MM.1S (cell line): ENCODE measurements around the gene SYNDIG1.

ENCODE experiments used
- DNase-seq: peaks from one replicate; pipeline ENCODE4 v3.0.0-alpha.2; 2015
- H2AFZ ChIP-seq: fragments of 300-600 bp; sonication (generic); 2 replicates; pipeline ENCODE4 v1.6.0; 2016; ENCODE audit warnings: antibody characterized with exemption, low read length
- H3F3A ChIP-seq: fragments of 300-600 bp; sonication (generic); 2 replicates; pipeline ENCODE4 v1.6.1; 2016; ENCODE audit warnings: mild to moderate bottlenecking, antibody characterized with exemption, low read length, moderate library complexity, mixed read lengths; ENCODE audit not compliant: insufficient read depth
- H3K27ac ChIP-seq: fragments of 300-600 bp; sonication (generic); 2 replicates; pipeline ENCODE4 v1.5.1; 2016; ENCODE audit warnings: mild to moderate bottlenecking, low read length
- H3K27me3 ChIP-seq: fragments of 300-600 bp; sonication (generic); replicated peaks from 2 replicates; pipeline ENCODE4 v1.6.0; 2016; ENCODE audit warnings: low read length; ENCODE audit not compliant: insufficient read depth
- H3K36me3 ChIP-seq: fragments of 300-600 bp; sonication (generic); replicated peaks from 2 replicates; pipeline ENCODE4 v1.6.1; 2016; ENCODE audit warnings: mild to moderate bottlenecking, low read length, mixed read lengths; ENCODE audit not compliant: insufficient read depth
- H3K4me1 ChIP-seq: fragments of 300-600 bp; sonication (generic); 2 replicates; pipeline ENCODE4 v1.6.1; 2016; ENCODE audit warnings: low read length, mixed read lengths
- H3K4me2 ChIP-seq: fragments of 300-600 bp; sonication (generic); 2 replicates; pipeline ENCODE4 v1.6.0; 2016; ENCODE audit warnings: low read depth, low read length
- H3K4me3 ChIP-seq: fragments of 300-600 bp; sonication (generic); 2 replicates; pipeline ENCODE4 v1.5.1; 2016; ENCODE audit warnings: low read length, mixed read lengths
- H3K79me2 ChIP-seq: fragments of 300-600 bp; sonication (generic); 2 replicates; pipeline ENCODE4 v1.6.1; 2016; ENCODE audit warnings: mixed run types, low read length, mixed read lengths
- H3K9ac ChIP-seq: fragments of 300-600 bp; sonication (generic); 2 replicates; pipeline ENCODE4 v1.6.1; 2016; ENCODE audit warnings: low read length, mixed read lengths
- H3K9me2 ChIP-seq: fragments of 300-600 bp; sonication (generic); replicated peaks from 2 replicates; pipeline ENCODE4 v1.6.1; 2016; ENCODE audit warnings: mild to moderate bottlenecking, low read length, mixed read lengths; ENCODE audit not compliant: insufficient read depth
- H3K9me3 ChIP-seq: fragments of 300-600 bp; sonication (generic); replicated peaks from 2 replicates; pipeline ENCODE4 v1.6.1; 2016; ENCODE audit warnings: mild to moderate bottlenecking, low read length, mixed read lengths; ENCODE audit not compliant: insufficient read depth
- H4K20me1 ChIP-seq: fragments of 300-600 bp; sonication (generic); 2 replicates; pipeline ENCODE4 v1.6.1; 2016; ENCODE audit warnings: mild to moderate bottlenecking, low read length, moderate library complexity, mixed read lengths; ENCODE audit not compliant: insufficient read depth
- CTCF ChIP-seq: fragments of 300-600 bp; sonication (generic); IDR thresholded peaks from 2 replicates; pipeline ENCODE4 v1.5.1; 2016; ENCODE audit warnings: antibody characterized with exemption, low read length, mixed read lengths
- EZH2 ChIP-seq: fragments of 300-600 bp; sonication (generic); optimal IDR thresholded peaks from 2 replicates; pipeline ENCODE3; 2017; ENCODE audit warnings: low read depth, mild to moderate bottlenecking, antibody characterized with exemption, low read length, mixed read lengths
- EZH2phosphoT487 ChIP-seq: fragments of 300-600 bp; sonication (generic); IDR thresholded peaks from 2 replicates; pipeline ENCODE4 v1.6.1; 2018; ENCODE audit warnings: antibody characterized with exemption, low read length

Gene SYNDIG1

GRCh38 chr20:24473435-24474223, 4.2 kb downstream of the SYNDIG1 start:
- Histone ChIP-seq H3K27me3 (no peaks in the 10 kb centered on the region), H3K27ac (no peak overlapping the region), H3F3A (peaks cover 3% of the 10 kb centered on the region; the same call in 1 of the 2 replicates), H3K9me3 (no peaks in the 10 kb centered on the region), H3K4me1 (peaks cover 32% of the 10 kb centered on the region), H3K9me2 (no peaks in the 10 kb centered on the region), H2AFZ (no peak overlapping the region), H3K36me3 (no peaks in the 10 kb centered on the region), H4K20me1 (0 out of 2 replicates have a peak, but pooled peaks cover 2% of the 10 kb centered on the region), H3K79me2 (peaks cover 88% of the 10 kb centered on the region), H3K9ac (no peak overlapping the region), H3K4me2 (no peak overlapping the region), H3K4me3 (no peak overlapping the region)
- DNase-seq, result no peak
- no peak for TF ChIP-seq EZH2phosphoT487
- TF ChIP-seq CTCF, result no peak
- TF ChIP-seq EZH2, result no peak

GRCh38 chr20:24477831-24478547, 8.6 kb downstream of the SYNDIG1 start:
- H4K20me1 ChIP-seq, result 0 out of 2 replicates have a peak, but pooled peaks cover 3% of the 10 kb centered on the region
- H3K9me3 ChIP-seq, result no peaks in the 10 kb centered on the region
- H3K9me2 ChIP-seq, result no peaks in the 10 kb centered on the region

GRCh38 chr20:24478584-24478983, 9.2 kb downstream of the SYNDIG1 start:
- Histone ChIP-seq H3K9me3 (no peaks in the 10 kb centered on the region), H3K36me3 (no peaks in the 10 kb centered on the region), H4K20me1 (0 out of 2 replicates have a peak, but pooled peaks cover 3% of the 10 kb centered on the region), H3K27ac (no peak overlapping the region), H3F3A (no peaks in the 10 kb centered on the region), H3K27me3 (no peaks in the 10 kb centered on the region), H3K4me2 (no peak overlapping the region), H3K79me2 (peaks cover 100% of the 10 kb centered on the region), H3K9me2 (no peaks in the 10 kb centered on the region), H3K9ac (no peak overlapping the region), H2AFZ (no peak overlapping the region), H3K4me1 (peaks cover 11% of the 10 kb centered on the region), H3K4me3 (no peak overlapping the region)
- no peak for DNase-seq
- TF ChIP-seq CTCF, result no peak
- TF ChIP-seq EZH2phosphoT487, result no peak
- TF ChIP-seq EZH2, result no peak

More at GRCh38 chr20:24477831-24478547, 8.6 kb downstream of the SYNDIG1 start:
- Histone ChIP-seq H3K4me3 (no peak overlapping the region), H3K27me3 (no peaks in the 10 kb centered on the region), H3K4me2 (no peak overlapping the region), H3K36me3 (no peaks in the 10 kb centered on the region), H3K9ac (no peak overlapping the region), H3K79me2 (peaks cover 100% of the 10 kb centered on the region), H3K4me1 (peaks cover 17% of the 10 kb centered on the region), H3F3A (no peaks in the 10 kb centered on the region), H2AFZ (no peak overlapping the region), H3K27ac (no peak overlapping the region)
- no peak for DNase-seq
- TF ChIP-seq EZH2, result no peak
- TF ChIP-seq CTCF, result no peak
- no peak for TF ChIP-seq EZH2phosphoT487
